ENCODE results near the gene FAM107B. TPM values are rescaled to one million over a fixed set of nuclear protein-coding genes. Genes with fewer than 3 reads are reported as not detected.

FAM107B gene
- total RNA-seq, 3 donors from 2014 or later = 104 to 131 (median 114) TPM

DNA sequence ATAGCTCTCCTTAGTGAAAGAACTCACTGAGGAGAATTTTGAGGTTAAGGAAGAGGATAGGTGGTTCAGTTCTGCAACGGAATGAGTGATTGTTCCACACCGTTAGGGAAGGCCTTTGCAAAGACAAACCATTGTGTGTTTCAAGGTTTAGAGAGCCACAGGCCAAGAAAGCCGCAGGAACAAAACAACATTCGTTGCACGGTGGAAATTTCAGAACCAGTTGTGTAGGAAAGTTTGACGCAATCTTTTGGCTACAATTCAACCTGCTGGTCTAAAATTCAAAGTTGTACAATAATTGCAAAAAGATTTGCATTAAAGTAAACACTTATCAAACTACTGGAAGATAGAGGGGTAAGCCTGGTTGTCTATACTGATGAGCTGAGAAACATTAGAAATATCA, 91.4 kb downstream of the FAM107B start:
- peaks cover 4% of the 10 kb centered on the region for H3K4me1 Mint-ChIP-seq (ENCODE audit: low read depth)
- ATAC-seq = no peak
- no peaks in the 10 kb centered on the region for H3K9me3 Mint-ChIP-seq
- H3K36me3 Mint-ChIP-seq (ENCODE audit: insufficient read depth) = no peaks in the 10 kb centered on the region
- no peaks in the 10 kb centered on the region for H3K27me3 Mint-ChIP-seq (ENCODE audit: low read depth)
- DNase-seq = no peak
- H3K4me3 Mint-ChIP-seq = no peak overlapping the region

DNA sequence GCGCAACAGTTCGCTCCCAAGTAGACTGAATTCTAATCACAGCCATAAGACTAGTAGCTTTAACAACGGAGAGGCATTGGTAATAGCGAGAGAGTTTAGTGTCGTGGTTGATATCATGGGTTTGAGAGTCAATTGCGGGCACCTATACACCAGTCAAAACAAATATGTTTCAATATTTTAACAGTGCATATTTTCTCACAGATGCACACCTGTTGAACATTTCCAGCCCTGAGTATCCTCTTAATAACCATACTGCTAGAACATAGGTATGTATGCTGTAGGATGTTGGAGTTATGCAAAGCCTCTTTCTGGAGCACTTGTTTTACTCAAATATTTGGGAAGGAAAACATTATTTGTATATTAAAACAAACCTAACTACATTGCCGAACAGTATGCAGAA, 92.9 kb downstream of the FAM107B start:
- Mint-ChIP-seq H3K4me1 (ENCODE audit: low read depth) (peaks cover 4% of the 10 kb centered on the region), H3K9me3 (no peaks in the 10 kb centered on the region), H3K27me3 (ENCODE audit: low read depth) (no peaks in the 10 kb centered on the region), H3K36me3 (ENCODE audit: insufficient read depth) (no peaks in the 10 kb centered on the region), H3K4me3 (no peak overlapping the region)
- ATAC-seq (no peak), DNase-seq (no peak)

DNA sequence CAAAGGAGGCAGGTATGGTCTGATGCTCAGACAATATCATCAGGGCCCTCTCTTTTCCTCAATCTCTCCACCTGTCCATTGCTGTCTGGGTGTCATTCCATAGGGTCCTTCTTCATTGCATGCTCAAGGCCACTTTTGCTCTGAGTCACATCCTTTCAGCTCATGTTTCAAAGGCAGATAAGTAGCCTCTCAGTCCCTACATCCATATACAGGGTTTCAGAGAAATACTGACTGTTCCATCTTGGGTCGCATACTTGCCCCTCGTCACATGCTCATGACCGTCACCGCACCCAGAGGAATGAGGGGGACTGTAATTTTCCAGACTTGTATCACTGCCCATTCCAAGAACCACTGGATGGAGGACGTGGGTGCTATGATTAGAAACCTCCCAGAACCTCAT, 93.4 kb downstream of the FAM107B start:
- Mint-ChIP-seq H3K4me3 (no peak overlapping the region), H3K36me3 (ENCODE audit: insufficient read depth) (no peaks in the 10 kb centered on the region), H3K27me3 (ENCODE audit: low read depth) (no peaks in the 10 kb centered on the region), H3K4me1 (ENCODE audit: low read depth) (peaks cover 2% of the 10 kb centered on the region), H3K9me3 (no peaks in the 10 kb centered on the region)
- DNase-seq (no peak), ATAC-seq (no peak)

DNA sequence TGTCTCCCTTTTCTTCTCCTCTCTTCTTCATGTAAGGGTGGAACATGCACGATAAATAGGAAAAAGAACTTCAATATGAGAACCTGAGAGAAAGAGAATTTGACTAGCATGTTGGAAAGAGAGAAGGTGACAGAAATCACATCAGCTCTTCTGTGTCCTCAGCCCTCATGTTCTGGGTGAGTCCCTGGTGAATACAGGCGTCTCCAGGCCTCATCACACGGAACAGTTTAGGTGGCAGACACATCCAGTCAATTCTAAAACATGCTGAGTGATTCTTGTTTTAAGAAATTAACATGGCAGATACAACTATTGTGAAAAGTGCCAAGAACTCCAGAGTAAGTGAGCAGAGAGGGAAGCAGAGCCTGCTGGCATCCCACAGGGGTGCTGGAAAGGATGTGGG, 96.1 kb downstream of the FAM107B start:
- H3K4me3 Mint-ChIP-seq = no peak overlapping the region
- peaks cover 4% of the 10 kb centered on the region for H3K4me1 Mint-ChIP-seq (ENCODE audit: low read depth)
- H3K36me3 Mint-ChIP-seq (ENCODE audit: insufficient read depth) = no peaks in the 10 kb centered on the region
- no peaks in the 10 kb centered on the region for H3K9me3 Mint-ChIP-seq
- ATAC-seq (no peak), DNase-seq (no peak)
- H3K27me3 Mint-ChIP-seq (ENCODE audit: low read depth) = no peaks in the 10 kb centered on the region

DNA sequence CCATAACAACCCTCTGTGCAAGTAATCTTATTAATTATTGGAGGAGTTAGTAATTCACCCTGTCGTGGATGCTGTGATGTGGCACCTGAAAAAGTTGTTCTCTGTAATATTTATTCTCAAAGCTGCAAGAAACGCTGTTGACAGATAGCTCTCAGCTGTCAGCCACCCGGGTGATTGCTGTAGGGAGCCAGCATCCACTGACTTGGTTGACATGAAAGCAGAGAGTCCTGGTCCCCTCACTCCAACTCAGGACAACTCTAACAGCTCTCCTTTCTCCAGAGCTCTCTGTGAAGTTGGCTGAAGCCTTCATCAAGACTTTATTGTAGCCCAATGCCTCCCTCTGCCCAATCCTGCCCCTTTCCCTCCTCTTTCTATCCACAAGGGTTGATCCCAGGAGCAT, 98.0 kb downstream of the FAM107B start:
- DNase-seq (no peak), ATAC-seq (no peak)
- Mint-ChIP-seq H3K36me3 (ENCODE audit: insufficient read depth) (no peaks in the 10 kb centered on the region), H3K4me3 (no peak overlapping the region), H3K4me1 (ENCODE audit: low read depth) (peaks cover 6% of the 10 kb centered on the region), H3K9me3 (no peaks in the 10 kb centered on the region), H3K27me3 (ENCODE audit: low read depth) (no peaks in the 10 kb centered on the region)

DNA sequence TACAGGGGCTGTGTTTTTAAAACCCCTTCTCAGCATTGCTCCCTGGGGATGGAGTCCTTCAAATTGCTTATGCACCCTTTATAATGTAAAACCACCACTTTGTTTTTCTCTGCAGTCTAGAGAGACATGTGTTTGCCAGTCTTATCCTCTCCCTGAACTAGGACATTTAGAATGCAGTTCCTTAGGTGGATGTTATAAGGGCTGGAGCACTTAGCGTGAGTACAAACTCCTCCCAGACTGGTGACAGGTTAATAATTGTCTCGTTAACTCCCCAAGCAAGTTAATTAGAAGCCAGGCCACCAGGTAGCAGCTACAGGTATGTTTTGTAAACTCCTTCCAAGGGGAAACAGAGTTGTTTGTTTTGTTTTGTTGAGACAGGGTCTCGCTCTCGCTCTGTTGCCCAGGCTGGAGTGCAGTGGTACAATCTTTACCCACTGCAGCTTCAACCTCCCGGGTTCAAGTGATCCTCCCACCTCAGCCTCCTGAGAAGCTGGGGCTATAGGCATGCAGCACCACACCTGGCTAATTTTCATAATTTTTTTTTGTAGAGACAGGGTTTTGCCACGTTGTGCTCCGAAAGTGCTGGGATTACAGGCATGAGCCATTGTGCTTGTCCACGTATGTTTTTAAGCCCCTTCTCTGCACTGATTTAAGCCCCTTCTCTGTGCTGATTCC, 100.2 kb downstream of the FAM107B start:
- DNase-seq (no peak), ATAC-seq (no peak)
- Mint-ChIP-seq H3K27me3 (ENCODE audit: low read depth) (no peaks in the 10 kb centered on the region), H3K4me1 (ENCODE audit: low read depth) (peaks cover 14% of the 10 kb centered on the region), H3K36me3 (ENCODE audit: insufficient read depth) (no peaks in the 10 kb centered on the region), H3K9me3 (no peaks in the 10 kb centered on the region), H3K4me3 (no peak overlapping the region)

DNA sequence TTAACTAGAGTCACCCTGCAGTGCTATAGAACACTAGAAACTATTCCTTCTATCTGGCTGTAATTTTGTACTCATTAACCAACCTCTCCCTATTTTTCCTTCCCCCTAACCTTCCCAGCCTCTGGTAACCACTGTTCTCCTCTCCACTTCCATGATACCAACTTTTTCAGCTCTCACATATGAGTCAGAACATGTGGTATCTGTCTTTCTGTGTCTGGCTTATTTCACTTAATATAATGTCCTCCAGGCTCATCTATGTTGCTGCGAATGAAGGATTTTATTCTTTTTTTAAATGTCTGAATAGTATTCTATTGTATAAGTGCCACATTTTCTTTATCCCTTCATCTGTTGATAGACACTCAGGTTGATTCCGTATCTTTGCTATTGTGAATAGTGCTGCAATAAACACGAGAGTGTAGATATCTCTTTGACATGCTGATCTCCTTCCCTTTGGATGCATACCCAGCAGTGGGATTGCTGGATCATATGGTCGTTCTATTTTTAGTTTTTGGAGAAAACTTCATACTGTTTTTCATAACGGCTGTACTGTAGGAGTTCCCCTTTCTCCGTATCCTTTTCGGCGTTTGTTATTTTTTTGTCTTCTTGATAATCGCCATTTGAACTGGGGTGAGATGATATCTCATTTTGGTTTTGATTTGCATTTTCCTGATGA, 101.4 kb downstream of the FAM107B start:
- Mint-ChIP-seq H3K9me3 (no peaks in the 10 kb centered on the region), H3K4me3 (no peak overlapping the region), H3K27me3 (ENCODE audit: low read depth) (no peaks in the 10 kb centered on the region), H3K36me3 (ENCODE audit: insufficient read depth) (no peaks in the 10 kb centered on the region), H3K4me1 (ENCODE audit: low read depth) (peaks cover 21% of the 10 kb centered on the region)
- ATAC-seq = no peak
- DNase-seq = no peak

DNA sequence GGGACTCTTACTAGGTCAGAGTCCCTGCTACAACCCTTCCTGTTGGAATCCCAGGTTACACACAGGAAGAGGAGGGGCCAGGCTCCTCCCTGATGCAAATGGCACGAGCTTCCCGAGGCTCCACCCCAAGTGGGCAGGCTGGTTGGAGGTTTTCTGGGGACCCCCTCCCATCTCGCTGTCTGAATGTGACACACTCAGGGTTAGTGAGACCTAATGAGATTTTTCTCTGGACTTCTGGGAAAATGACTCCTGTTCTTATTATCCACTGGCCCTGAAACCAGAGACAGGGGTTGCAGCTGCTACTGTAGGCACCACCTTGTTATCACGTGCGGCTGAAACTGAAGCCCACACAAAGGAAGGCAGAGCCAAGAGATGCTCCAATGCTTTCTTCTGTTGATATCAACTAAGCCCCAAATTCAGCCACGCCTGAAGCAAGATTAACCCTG, 103.3 kb downstream of the FAM107B start:
- DNase-seq (no peak), ATAC-seq (no peak)
- peaks cover 29% of the 10 kb centered on the region for H3K4me1 Mint-ChIP-seq (ENCODE audit: low read depth)
- H3K36me3 Mint-ChIP-seq (ENCODE audit: insufficient read depth) = no peaks in the 10 kb centered on the region
- peaks cover 5% of the 10 kb centered on the region for H3K9me3 Mint-ChIP-seq
- no peaks in the 10 kb centered on the region for H3K27me3 Mint-ChIP-seq (ENCODE audit: low read depth)
- H3K4me3 Mint-ChIP-seq = no peak overlapping the region

DNA sequence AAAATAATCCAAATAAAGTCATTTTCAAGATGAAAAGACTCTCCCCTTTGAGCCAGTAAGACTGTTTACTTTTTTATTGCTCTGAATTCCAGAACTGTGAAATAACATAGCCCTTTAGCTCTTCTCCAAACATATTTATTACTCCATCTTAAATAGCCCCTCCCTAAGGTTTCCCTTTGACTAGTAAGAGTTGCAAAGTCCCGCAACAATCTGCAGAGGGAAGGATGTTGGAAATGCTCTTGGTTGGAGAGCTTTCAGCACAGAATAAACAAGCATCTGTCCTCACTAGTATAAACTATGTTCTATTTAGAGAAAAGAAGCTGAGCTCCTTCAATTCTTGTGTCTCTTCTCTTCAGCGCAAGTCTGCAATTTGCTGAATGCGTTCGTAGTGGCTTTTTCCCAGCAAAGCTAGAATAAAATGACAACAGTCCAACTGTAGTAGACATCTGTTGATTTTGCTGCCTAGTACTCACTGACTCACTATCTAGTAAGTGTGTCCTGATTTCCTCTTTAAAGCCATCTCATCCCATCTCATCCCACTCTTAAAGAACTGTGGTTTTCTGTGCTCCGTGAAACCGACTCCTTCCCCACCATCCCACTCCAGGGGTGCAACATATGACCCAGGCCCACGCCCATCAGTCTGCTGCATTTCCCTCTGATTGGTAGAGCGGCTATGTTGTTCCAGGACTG, 104.0 kb downstream of the FAM107B start:
- Mint-ChIP-seq H3K9me3 (peaks cover 12% of the 10 kb centered on the region), H3K4me1 (ENCODE audit: low read depth) (peaks cover 33% of the 10 kb centered on the region), H3K36me3 (ENCODE audit: insufficient read depth) (peaks cover 3% of the 10 kb centered on the region), H3K27me3 (ENCODE audit: low read depth) (no peaks in the 10 kb centered on the region), H3K4me3 (no peak overlapping the region)
- ATAC-seq = no peak
- no peak for DNase-seq

DNA sequence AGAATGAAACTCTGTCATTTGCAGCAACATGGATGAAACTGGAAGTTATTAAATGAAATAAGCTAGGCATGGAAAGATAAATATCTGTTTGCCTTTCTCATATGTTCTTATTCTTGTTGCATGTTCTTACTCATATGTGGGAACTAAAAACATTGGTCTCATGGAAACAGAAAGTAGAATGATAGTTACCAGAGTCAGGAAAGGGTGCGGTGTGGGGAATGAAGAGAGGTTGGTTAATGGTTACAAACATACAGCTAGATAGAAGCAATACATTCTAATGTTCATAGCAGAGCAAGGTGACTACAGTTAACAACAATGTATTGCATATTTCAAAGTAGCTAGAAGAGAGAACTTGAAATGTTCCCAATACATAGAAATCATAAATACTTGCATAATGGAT, 105.1 kb downstream of the FAM107B start:
- Mint-ChIP-seq H3K36me3 (ENCODE audit: insufficient read depth) (peaks cover 3% of the 10 kb centered on the region), H3K9me3 (peaks cover 16% of the 10 kb centered on the region), H3K4me3 (no peak overlapping the region), H3K27me3 (ENCODE audit: low read depth) (no peaks in the 10 kb centered on the region), H3K4me1 (ENCODE audit: low read depth) (peaks cover 44% of the 10 kb centered on the region)
- DNase-seq (no peak), ATAC-seq (no peak)

DNA sequence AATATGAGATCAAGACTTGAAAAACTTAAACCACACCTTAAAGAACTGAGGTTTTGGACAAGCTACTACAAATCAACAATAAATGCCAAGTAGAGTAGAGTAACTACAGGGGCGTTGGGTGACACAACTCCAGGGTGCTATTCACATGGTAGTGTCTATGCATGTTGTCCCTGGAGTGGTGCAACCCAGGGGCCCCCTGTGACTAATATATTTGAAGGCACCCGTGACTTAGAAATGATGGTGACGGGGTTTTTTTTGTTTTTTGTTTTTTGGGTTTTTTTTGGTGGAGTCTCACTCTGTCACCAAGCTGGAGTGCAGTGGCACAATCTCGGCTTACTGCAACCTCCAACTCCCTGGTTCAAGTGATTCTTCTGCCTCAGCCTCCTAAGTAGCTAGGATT, 106.9 kb downstream of the FAM107B start:
- Mint-ChIP-seq H3K4me1 (ENCODE audit: low read depth) (peaks cover 49% of the 10 kb centered on the region), H3K36me3 (ENCODE audit: insufficient read depth) (peaks cover 3% of the 10 kb centered on the region), H3K9me3 (peaks cover 16% of the 10 kb centered on the region), H3K4me3 (no peak overlapping the region), H3K27me3 (ENCODE audit: low read depth) (no peaks in the 10 kb centered on the region)
- peak in 1 of 2 donors; percentile 25 for ATAC-seq
- no peak for DNase-seq

DNA sequence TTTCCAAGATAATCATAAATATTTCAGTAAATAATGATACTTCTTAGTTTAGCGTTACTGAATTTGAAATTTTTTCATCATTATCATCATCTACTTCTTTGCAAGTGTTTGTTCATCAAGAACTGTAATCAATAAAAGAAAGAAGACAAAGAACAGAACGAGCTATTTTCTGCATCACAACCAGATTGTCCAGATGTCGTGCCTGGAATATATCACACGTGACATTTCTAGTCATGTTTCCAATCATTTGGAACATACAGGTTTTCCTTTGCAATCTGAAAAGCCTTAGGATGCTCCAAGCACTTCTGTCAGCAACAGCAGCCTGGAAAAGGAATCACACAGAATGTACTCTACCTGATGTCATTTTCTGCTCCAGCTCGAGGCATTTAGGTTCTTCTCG, 107.4 kb downstream of the FAM107B start:
- Mint-ChIP-seq H3K36me3 (ENCODE audit: insufficient read depth) (peaks cover 3% of the 10 kb centered on the region), H3K27me3 (ENCODE audit: low read depth) (no peaks in the 10 kb centered on the region), H3K4me3 (no peak overlapping the region), H3K4me1 (ENCODE audit: low read depth) (peaks cover 53% of the 10 kb centered on the region), H3K9me3 (peaks cover 16% of the 10 kb centered on the region)
- DNase-seq (no peak), ATAC-seq (no peak)

DNA sequence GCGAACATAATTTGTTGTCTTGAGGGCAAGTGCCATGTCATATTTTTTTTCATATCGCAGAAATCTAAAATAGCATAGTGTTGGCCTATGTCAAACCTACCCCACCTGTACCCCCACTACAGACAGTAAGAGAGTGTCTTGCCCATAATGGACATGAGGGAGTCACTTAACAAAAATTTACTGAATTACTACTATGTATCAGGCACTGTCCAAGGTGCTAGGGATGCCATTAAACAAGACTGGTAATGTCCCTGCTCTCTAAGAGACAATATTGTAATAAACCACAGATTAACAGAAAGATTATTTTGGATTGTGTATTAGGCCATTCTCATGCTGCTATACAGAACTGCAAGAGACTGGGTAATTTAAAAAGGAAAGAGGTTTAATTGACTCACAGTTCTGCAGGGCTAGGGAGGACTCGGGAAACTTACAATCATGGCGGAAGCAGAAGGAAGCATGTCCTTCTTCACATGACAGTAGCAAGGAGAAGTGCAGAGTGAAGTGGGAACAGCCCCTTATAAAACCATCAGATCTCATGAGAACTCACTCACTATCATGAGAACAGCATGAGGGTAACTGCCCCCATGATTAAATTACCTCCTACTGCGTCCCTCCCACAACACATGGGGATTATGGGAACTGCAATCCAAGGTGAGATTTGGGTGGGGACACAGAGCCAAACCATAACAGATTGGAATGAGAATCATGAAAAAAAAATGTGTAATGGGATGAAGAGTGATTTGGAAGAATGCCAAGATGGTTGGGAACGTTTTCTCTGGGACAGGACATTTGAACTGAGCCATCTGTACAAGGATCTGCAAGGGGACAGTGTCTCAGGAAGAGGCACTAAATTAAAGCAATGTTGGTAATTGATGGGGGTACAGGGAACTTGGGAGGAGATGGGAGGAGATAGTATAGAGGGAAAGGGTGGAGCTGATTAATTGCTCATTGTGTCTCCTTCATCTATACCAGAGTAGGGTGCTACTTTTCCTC, 108.5 kb downstream of the FAM107B start:
- Mint-ChIP-seq H3K4me1 (ENCODE audit: low read depth) (peaks cover 62% of the 10 kb centered on the region), H3K9me3 (peaks cover 16% of the 10 kb centered on the region), H3K4me3 (no peak overlapping the region), H3K27me3 (ENCODE audit: low read depth) (no peaks in the 10 kb centered on the region), H3K36me3 (ENCODE audit: insufficient read depth) (peaks cover 3% of the 10 kb centered on the region)
- ATAC-seq = no peak
- DNase-seq = no peak

DNA sequence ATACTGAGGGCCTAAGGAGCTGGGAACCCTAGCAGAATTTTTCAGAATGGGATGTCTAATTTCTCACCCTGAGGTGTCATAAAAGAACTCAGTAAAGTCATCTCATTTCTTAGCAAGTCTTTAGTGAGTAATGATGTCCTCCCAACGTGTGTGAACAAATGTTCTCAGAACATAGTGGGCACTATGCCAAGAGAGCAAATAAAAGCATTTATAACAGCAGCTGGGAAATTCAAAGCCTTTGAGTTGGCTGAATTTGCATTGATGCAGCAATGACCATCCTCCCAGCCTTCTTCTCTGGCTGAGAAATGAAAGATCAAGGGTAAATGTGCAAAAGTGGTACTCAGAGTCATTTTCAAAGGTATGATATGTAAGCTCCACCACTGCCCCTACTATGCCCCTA, 109.4 kb downstream of the FAM107B start:
- ATAC-seq = peak; percentile 84 to 85
- no peak for DNase-seq
- Mint-ChIP-seq H3K4me3 (no peak overlapping the region), H3K27me3 (ENCODE audit: low read depth) (no peaks in the 10 kb centered on the region), H3K4me1 (ENCODE audit: low read depth) (peaks cover 67% of the 10 kb centered on the region), H3K9me3 (peaks cover 16% of the 10 kb centered on the region), H3K36me3 (ENCODE audit: insufficient read depth) (peaks cover 3% of the 10 kb centered on the region)

Measured in activated T-cell treated with anti-CD3 and anti-CD28 coated beads, Interleukin-2, amount 50 U/mL, for 4 hours (primary cell).